NCI-H1048 (cell line): Measurements from ENCODE around the gene GJA1.

Experiments used
- DNase-seq: peaks from one replicate; lab custom pipeline; 2025; lab: John Stamatoyannopoulos, UW

The GJA1 gene

DNA sequence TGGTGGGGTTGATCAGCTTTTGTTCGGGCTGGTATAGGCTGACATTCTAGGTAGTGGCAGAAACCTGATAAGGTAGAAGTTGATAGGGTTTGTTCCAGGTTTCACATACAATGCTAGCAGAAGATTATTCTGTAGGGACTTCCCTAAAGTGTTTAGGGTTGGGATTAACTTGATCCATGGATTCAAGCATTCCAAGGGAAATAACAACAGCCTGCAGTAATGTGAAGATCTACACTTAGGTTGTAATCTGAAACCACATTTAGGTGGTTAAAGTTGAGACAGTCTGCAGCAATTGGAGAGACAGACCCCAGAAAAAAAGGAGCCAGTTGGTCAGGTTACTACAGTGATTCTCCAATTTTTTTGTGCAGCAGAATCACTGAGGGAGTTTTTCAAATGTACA lies 56.1 kb downstream of the GJA1 start:
- DNase-seq: no peak

DNA sequence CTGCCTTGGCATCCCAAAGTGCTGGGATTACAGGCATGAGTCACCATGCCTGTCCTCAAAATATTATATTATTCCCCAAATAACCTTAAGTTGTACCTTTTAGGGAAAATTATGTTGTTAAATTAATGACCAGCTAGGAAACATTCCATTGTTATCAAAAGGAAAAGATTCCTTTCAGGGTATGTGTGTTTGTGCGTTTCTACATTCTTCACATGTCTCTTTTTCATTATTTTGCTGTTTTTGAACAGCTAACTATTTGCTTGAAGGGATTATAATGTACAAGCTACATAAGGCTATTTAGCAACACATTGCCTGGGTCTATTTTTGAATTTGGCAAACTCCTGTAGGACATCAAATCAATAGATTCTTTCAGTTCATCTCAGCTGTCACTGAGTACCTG lies 57.1 kb downstream of the GJA1 start:
- DNase-seq: no peak

DNA sequence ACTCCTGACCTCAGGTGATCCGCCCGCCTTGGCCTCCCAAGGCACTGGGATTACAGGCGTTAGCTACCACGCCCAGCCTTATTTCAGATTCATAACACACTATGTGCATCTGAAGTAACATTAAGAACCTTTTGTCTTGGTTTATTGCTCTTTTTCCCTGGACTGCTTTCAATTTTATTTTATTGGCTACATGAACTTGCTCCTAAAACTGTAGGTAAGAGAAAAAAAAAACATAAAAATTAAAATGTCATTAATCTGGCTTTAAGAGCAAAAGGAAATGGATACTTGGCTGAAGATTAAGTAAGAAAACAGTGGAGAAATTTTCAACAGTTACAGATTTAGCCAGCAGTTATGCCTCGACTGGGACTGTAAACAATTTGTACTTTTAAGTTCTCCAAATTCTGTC lies 62.5 kb downstream of the GJA1 start:
- no peak for DNase-seq

DNA sequence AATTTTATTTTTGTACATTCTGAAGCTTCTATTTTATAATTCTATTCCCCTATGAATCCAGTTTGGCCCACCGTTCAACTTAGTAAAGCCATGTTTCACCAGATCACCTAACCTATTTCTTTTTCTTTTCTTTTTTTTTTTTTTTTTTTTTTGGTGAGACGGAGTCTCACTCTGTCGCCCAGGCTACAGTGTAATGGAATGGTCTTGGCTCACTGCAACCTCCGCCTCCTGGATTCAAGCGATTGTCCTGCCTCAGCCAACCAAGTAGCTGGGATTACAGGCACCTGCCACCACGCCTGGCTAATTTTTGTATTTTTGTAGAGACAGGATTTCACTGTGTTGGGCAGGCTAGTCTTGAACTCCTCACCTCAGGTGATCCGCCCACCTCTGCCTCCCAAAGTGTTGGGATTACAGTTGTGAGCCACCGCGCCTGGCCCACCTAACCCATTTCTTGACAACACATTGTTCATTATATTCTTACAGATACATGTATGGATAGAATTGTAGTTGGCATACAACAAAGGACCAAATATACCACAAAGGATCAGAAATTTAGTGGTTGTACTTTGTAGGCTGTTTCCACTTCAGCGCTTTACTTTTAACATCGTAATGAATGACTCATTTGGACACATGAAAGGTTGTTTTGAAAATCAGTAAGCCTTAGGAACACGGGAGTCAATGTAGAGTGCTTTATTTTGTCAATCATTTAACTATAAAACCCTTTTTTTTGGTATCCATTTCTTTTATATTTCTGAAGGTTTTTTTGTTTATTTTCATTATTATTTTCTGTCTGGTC lies 63.2 kb downstream of the GJA1 start:
- DNase-seq: no peak
